Measurements from ENCODE around the gene PTPRZ1. TPM values are rescaled to one million over a fixed set of nuclear protein-coding genes. Genes with fewer than 3 reads are reported as not detected.

PTPRZ1 gene
- polyA plus RNA-seq, 4 donors: 1.2 to 6.3 (median 3.8) TPM

DNA sequence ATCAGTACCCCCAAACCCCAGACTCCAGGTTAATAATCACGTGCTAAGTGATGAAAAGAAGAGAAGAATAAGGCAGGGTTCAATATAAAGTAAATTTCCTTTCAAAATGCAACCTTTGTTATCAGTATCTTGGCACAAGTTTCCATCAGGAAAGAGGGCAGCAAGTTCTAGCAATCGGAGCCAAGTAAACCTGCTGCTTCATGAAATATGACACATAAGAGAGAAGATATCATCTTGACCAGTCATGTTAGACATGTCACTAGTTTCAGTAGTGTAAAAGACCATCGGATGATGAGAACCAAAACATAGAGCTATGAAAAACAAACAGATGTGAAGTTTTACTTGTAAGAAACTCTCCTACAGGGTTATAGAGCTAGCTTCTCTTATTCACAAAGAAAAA lies 227.1 kb downstream of the PTPRZ1 start:
- DNase-seq (ENCODE audit: low read depth in 4 of 4, low spot score in 3 of 4): no peak

DNA sequence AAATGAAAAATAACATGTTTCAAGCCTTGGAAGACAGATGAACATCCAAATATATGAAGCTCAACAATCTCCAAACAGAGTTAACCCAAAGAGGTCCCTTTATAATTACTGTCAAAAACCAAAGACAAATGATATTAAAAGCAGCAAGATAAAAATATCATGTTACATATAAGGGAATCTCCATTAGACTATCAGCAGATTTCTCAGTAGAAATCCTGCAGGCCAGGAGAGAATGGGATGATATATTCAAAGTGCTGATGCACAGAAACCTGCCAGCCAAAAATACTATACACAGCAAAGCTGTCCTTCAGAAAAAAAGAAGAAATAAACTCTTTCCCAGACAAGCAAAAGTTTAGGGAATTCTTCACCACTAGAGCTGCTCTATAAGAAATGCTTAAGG lies 230.1 kb downstream of the PTPRZ1 start:
- DNase-seq (ENCODE audit: low read depth in 4 of 4, low spot score in 3 of 4): no peak

Measured in left renal pelvis (tissue), 4 donors.